GM19043 (cell line): ENCODE results near the gene ARHGAP36.

Source experiments
- ATAC-seq: cut with Tn5 transposase; IDR thresholded peaks from one replicate; pipeline ENCODE4 v1.9.1; 2021; ENCODE audit warnings: low read depth; ENCODE audit not compliant: unreplicated experiment

Gene ARHGAP36

DNA sequence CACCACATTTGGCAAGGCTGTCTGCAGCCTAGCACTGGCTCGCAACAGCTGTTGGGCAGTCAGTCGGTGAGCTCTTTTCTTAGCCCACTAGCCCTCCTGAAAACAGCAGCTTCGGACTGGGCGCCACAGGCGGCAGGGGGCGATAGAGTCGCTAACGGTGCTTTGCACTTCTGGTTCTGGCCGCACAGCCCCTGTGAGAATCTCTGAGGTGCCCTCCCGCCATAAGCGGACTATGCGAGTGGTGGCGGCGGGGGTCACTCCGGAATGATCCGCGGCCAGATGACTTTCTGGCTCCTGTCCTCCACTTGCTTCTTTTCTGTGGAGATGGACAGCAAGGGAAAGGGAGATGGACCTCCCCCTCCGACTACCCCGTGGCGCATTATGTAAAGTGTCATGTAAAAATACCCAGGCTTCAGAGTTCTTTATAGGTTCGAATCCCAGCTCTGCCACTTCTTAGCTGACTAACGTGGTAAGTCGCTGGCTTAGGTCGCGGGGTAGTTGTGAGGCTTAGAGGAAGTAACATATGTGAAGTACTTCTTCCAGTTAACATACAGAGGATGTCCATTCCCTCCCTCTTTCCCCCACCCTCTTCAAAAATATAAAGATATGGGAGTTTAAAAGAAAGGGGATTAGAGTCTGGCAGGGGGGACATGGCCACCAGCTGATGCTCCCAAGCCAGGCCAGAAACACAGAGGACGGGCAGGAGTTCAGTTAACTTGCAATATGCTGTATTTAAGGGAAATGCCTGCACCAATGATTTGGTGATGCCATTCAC is 11.0 kb downstream of the ARHGAP36 start:
- no peak for ATAC-seq

DNA sequence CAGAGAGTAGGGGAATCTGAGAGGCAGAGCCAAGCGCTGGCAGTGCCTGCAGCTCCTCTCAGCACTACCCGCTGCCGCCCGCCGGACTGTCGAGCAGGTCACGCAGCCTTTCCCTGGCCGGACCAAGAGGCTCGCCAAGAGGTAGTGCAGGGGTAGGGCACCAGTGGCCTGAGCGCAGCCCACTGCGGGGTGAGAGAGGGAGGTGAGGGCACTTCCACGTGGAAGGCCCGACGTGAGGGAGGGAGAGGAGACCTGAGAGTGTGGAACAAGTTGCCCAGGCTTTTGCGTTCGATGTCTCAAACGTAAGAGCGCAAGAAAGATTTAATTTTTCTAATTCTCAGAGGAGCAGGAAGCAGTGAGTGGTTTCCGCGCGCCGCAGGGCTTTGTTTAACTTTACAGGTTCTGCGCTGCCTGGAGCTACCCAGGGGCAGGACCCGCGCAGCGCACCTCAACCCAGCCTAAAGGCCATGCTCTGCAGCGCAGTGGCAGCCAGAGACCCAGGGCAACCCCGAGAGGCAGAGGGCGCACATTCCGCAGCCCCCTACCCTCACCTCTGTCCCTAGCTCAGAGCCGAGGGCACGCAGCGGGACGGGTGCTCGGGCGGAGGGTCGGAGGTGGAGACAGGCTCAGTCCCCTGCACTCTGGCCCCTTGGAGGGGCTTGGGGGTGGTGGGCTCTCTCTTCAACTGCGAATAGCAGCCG is 14.9 kb downstream of the ARHGAP36 start:
- no peak for ATAC-seq

DNA sequence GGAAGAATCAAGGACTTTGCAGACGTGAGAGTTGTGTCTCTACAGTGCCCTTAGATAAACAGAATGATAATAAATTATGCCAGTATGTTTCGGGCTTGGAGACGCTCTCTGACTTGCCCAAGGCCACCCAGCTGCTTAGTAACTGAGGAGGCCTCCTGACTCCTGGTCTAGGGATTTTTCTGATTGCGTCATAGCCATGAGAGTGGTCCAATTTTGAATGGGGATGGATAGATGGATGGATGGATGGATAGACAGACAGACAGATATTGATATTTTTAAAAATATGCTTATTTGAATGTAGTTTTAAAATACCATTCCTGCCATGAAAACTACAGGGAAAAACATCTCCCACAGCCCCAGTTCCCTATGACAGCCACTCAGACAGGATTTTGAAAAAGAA is 15.5 kb downstream of the ARHGAP36 start:
- no peak for ATAC-seq

DNA sequence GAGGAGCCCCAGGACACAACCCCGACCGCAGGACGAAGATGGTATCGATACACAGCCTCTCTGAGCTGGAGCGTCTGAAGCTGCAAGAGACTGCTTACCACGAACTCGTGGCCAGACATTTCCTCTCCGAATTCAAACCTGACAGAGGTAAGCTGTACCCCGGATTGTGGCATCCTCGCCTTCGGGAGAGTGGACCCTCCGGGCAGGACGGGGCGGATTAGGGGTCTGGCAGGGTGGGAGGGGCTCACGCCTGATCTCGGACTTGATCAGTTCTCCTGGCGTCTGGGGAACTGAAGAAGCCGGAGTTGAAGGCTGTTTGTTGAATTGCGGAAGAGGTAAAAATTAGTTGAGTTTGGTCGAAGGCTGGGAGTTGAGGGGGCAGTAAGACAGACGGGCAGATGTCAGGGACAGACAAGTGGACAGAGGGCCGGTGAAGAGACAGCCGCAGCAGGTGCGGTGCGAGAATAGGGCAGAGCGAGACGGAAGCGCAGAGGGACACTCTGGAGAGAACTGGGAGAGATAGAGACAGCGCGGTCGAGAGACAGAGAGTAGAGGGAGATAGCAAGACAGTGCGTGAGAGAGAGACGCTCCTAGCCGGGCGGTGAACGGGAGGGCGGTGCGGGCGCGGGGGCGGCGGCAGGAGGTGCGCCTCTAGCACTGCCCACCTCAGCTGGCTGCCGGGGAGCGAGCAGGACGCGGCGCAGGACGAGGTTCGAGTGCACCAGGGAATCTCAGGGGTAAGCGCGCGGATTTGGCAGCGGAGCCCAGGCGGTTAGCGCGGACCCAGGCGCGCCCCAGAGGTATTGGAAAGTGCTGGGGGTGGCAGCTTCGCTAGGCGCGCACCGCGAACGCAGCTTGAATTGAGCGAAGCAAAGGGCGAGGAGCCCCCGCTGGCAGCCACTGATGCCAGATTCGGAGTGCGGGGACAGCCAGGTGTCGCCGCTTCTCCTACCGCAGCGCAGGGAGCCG is 23.9 kb downstream of the ARHGAP36 start:
- no peak for ATAC-seq

DNA sequence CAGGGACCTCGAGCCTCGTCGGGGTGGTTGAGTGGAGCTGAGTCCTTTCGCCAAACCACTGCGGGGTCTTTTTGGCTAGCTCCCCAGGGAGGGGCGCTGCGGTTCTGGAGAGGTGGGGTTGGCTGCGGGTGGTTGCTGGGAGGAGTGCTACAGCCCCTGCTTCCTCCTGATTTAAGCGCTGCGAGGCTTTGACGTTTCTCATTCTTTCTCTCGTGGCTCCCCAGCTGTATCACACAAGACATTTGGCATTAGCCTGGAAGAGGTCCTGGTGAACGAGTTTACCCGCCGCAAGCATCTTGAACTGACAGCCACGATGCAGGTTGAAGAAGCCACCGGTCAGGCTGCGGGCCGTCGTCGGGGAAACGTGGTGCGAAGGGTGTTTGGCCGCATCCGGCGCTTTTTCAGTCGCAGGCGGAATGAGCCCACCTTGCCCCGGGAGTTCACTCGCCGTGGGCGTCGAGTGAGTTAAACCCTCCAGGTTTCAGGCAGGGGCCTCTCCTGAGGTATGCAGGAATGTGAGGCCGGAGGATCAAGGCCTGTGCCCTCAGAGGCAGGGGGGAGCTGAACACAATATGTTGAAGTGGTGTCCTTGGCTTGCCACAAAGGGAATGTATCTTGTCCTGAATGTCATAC is 25.5 kb downstream of the ARHGAP36 start:
- no peak for ATAC-seq

DNA sequence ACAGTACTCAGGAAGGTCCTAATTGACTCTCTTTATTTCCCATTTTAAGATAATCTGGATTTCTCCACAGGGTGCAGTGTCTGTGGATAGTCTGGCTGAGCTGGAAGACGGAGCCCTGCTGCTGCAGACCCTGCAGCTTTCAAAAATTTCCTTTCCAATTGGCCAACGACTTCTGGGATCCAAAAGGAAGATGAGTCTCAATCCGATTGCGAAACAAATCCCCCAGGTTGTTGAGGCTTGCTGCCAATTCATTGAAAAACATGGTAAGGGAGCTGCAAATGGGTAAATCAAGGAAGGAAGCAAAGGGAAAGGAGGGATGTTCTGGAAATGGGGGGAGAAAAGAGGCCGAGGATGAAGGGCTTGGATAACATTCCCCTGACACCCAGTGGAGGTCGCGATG is 26.0 kb downstream of the ARHGAP36 start:
- ATAC-seq = no peak

DNA sequence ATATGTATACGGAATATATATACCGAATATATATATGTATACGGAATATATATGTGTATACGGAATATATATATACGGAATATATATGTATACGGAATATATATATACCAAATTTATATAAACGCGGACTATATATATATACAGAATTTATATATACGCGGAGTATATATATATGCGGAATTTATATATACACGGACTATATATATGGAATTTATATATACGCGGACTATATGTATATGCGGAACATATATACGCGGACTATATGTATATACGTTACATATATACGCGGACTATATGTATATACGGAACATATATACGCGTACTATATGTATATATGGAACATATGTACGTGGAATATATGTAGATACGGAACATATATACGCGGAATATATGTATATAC is 78.6 kb downstream of the ARHGAP36 start:
- ATAC-seq = no peak

DNA sequence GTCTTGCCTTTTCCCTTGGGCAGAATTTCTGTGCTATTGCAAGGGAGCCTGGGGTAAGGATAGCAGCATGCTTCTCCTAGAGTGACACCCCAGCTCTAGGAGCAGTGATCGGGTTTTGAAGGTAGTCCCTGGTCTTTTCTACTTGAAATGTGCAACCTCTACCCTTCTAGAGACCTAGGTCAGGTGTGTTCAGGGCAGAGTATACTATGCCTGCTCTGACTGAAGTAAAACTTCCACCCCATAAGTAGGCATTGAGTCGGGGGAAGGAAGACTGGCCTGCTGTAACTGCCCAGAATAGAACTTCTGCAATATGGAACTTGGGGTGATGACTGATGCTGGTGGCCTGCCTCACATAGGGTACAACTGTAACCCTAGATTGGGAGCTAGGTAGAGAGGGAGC is 80.9 kb downstream of the ARHGAP36 start:
- ATAC-seq = no peak
